MM.1S (cell line): ENCODE data around the gene KRTAP5-11.
"Not testable (repeated sequence)": the region's sequence is repeated elsewhere in the genome, so short reads cannot be mapped to it uniquely, and the experiment has no call there.

ENCODE experiments used
- EZH2phosphoT487 ChIP-seq: fragments of 300-600 bp; sonication (generic); IDR thresholded peaks from 2 replicates; pipeline ENCODE4 v1.6.1; 2018; ENCODE audit warnings: antibody characterized with exemption, low read length
- TF ChIP-seq, protein P1 (sequence below): fragments of 300-600 bp; sonication (generic); IDR thresholded peaks from 2 replicates; pipeline ENCODE4 v1.5.1; 2016; ENCODE audit warnings: antibody characterized with exemption, low read length, mixed read lengths

DNA sequence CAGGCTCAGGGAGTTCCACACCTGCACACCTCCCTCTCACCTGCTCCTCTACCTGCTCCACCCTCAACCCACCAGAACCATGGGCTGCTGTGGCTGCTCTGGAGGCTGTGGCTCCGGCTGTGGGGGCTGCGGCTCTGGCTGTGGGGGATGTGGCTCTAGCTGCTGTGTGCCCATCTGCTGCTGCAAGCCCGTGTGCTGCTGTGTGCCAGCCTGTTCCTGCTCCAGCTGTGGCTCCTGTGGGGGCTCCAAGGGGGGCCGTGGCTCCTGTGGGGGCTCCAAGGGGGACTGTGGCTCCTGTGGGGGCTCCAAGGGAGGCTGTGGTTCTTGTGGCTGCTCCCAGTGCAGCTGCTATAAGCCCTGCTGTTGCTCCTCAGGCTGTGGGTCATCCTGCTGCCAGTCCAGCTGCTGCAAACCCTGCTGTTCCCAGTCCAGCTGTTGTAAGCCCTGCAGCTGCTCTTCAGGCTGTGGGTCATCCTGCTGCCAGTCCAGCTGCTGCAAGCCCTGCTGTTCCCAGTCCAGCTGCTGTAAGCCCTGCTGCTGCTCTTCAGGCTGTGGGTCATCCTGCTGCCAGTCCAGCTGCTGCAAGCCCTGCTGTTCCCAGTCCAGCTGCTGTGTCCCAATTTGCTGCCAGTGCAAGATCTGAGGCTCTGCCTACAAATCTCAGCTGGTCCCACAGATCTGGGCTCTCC, 44.6 kb downstream of the KRTAP5-11 start, which contains the start of gene KRTAP5-8:
- TF ChIP-seq, protein P1, sequence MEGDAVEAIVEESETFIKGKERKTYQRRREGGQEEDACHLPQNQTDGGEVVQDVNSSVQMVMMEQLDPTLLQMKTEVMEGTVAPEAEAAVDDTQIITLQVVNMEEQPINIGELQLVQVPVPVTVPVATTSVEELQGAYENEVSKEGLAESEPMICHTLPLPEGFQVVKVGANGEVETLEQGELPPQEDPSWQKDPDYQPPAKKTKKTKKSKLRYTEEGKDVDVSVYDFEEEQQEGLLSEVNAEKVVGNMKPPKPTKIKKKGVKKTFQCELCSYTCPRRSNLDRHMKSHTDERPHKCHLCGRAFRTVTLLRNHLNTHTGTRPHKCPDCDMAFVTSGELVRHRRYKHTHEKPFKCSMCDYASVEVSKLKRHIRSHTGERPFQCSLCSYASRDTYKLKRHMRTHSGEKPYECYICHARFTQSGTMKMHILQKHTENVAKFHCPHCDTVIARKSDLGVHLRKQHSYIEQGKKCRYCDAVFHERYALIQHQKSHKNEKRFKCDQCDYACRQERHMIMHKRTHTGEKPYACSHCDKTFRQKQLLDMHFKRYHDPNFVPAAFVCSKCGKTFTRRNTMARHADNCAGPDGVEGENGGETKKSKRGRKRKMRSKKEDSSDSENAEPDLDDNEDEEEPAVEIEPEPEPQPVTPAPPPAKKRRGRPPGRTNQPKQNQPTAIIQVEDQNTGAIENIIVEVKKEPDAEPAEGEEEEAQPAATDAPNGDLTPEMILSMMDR = not testable (repeated sequence)
- TF ChIP-seq EZH2phosphoT487 = not testable (repeated sequence)
